K562 (cell line): ENCODE data around the gene NOL4L. TPM values are rescaled to one million over a fixed set of nuclear protein-coding genes. Genes with fewer than 3 reads are reported as not detected.

Experiments
- BACH1 ChIP-seq: fragments of 200-800 bp; sonication (Bioruptor generic); IDR thresholded peaks from 2 replicates; pipeline ENCODE4 v1.6.1; 2016; ENCODE audit warnings: missing genetic modification characterization, missing compliant biosample characterization
- BCOR ChIP-seq: fragments of 450-650 bp; IDR thresholded peaks from 2 replicates; pipeline ENCODE4 v1.6.1; 2016
- BHLHE40 ChIP-seq: IDR thresholded peaks from 2 replicates; pipeline ENCODE4 v1.6.1; 2011; ENCODE audit warnings: low read length, improper control_type of control experiment
- CBFA2T2 ChIP-seq: fragments of 450-650 bp; conservative IDR thresholded peaks from 2 replicates; pipeline ENCODE4 v1.6.1; 2017; ENCODE audit warnings: mild to moderate bottlenecking
- DIDO1 ChIP-seq: fragments of 450-650 bp; IDR thresholded peaks from 2 replicates; pipeline ENCODE4 v1.6.1; 2016; ENCODE audit warnings: low read depth, missing biosample characterization, missing genetic modification characterization
- FOXA1 ChIP-seq: fragments of 450-650 bp; IDR thresholded peaks from 2 replicates; pipeline ENCODE4 v1.6.1; 2016; ENCODE audit warnings: mild to moderate bottlenecking, borderline replicate concordance
- FOXA3 ChIP-seq, 2 experiments: fragments of 450-650 bp in 1 of 2; sonication (generic) in 1 of 2; formaldehyde crosslinking; IDR thresholded peaks in 1 of 2; conservative IDR thresholded peaks in 1 of 2; 2 replicates each; pipeline versions ENCODE4 v1.4.0 to v1.8.0; 2020 to 2022; ENCODE audit warnings: mild to moderate bottlenecking in 2 of 2, missing genetic modification reagents in 1 of 2
- HES1 ChIP-seq: fragments of 450-650 bp; IDR thresholded peaks from 2 replicates; pipeline ENCODE4 v1.6.1; 2016; ENCODE audit warnings: low read depth, mild to moderate bottlenecking, moderate library complexity
- MEF2A ChIP-seq: IDR thresholded peaks from 2 replicates; pipeline ENCODE4 v1.6.1; 2011; ENCODE audit warnings: low read depth, mild to moderate bottlenecking, low read length, moderate library complexity; ENCODE audit not compliant: control insufficient read depth
- MYC ChIP-seq, 2 experiments: fragments of 250-450 bp in 1 of 2; sonication (Bioruptor Pico) in 1 of 2; IDR thresholded peaks; 2 replicates each; pipeline versions ENCODE4 v1.5.1 to v1.6.1; 2012 to 2021; ENCODE audit warnings: low read depth in 2 of 2, borderline replicate concordance in 1 of 2, improper control_type of control experiment in 1 of 2, low read length in 1 of 2, mild to moderate bottlenecking in 1 of 2, moderate library complexity in 1 of 2
- NCOR1 ChIP-seq: fragments of 450-650 bp; IDR thresholded peaks from 2 replicates; pipeline ENCODE4 v1.6.1; 2016; ENCODE audit warnings: mild to moderate bottlenecking, moderate library complexity
- NR4A1 ChIP-seq, 2 experiments: fragments of 250-450 bp in 1 of 2; fragments of 450-650 bp in 1 of 2; sonication (Bioruptor Pico) in 1 of 2; IDR thresholded peaks; 2 replicates each; pipeline versions ENCODE4 v1.4.0 to v1.6.1; 2016 to 2020; ENCODE audit warnings: mild to moderate bottlenecking in 2 of 2, missing compliant biosample characterization in 1 of 2, missing genetic modification characterization in 1 of 2, moderate library complexity in 1 of 2
- NRF1 ChIP-seq, 2 experiments: fragments of 450-650 bp; IDR thresholded peaks in 1 of 2; conservative IDR thresholded peaks in 1 of 2; 2 replicates each; pipeline ENCODE4 v1.6.1; 2014; ENCODE audit warnings: mild to moderate bottlenecking in 2 of 2
- OTX1 ChIP-seq: fragments of 450-650 bp; formaldehyde crosslinking; IDR thresholded peaks from 2 replicates; pipeline ENCODE4 v1.4.0; 2022; ENCODE audit warnings: mild to moderate bottlenecking
- PML ChIP-seq: IDR thresholded peaks from 2 replicates; pipeline ENCODE4 v1.6.1; 2012; ENCODE audit warnings: low read length, inconsistent platforms
- RBBP5 ChIP-seq: fragments of 200-600 bp; sonication (generic); IDR thresholded peaks from 2 replicates; pipeline ENCODE4 v1.6.1; 2012; ENCODE audit warnings: borderline replicate concordance, mild to moderate bottlenecking, low read length, control low read depth, inconsistent platforms; ENCODE audit not compliant: insufficient read depth, poor library complexity, severe bottlenecking
- RCOR1 ChIP-seq, 2 experiments: IDR thresholded peaks; 2 replicates each; pipeline ENCODE4 v1.6.1; 2012; ENCODE audit warnings: low read depth in 2 of 2, low read length in 2 of 2, borderline replicate concordance in 1 of 2, improper control_type of control experiment in 1 of 2
- THRA ChIP-seq: fragments of 450-650 bp; IDR thresholded peaks from 2 replicates; pipeline ENCODE4 v1.6.1; 2017; ENCODE audit warnings: mild to moderate bottlenecking, moderate library complexity
- TRIM28 ChIP-seq: fragments of 450-650 bp; IDR thresholded peaks from 2 replicates; pipeline ENCODE4 v1.6.1; 2017
- ZBTB11 ChIP-seq, 3 experiments: fragments of 200-800 bp in 1 of 3; fragments of 250-450 bp in 1 of 3; fragments of 450-650 bp in 1 of 3; sonication (Bioruptor Pico) in 1 of 3; sonication (Bioruptor generic) in 1 of 3; formaldehyde crosslinking in 1 of 3; IDR thresholded peaks; 2 replicates each; pipeline versions ENCODE4 v1.6.1 to v1.8.0; 2016 to 2022; ENCODE audit warnings: mild to moderate bottlenecking in 2 of 3, missing genetic modification characterization in 2 of 3, missing compliant biosample characterization in 1 of 3, moderate library complexity in 1 of 3
- ZNF589 ChIP-seq: fragments of 200-800 bp; sonication (Bioruptor generic); IDR thresholded peaks from 2 replicates; pipeline ENCODE4 v1.6.1; 2016; ENCODE audit warnings: low read depth, missing genetic modification characterization, missing compliant biosample characterization
- polyA plus RNA-seq, 8 experiments: library from polyadenylated mRNA; depleted of rRNA in 4 of 8; stranded (reverse) in 5 of 8; unstranded in 3 of 8; fragments of >200 nt; fragmentation: Nextera tagmentation in 2 of 8; fragmentation: Illumina TruSeq in 1 of 8; extraction: Ambion mirVana in 2 of 8; extraction: Trizol in 1 of 8; gene quantifications; 2 replicates each; pipeline versions ENCODE4 v1.2.1 to v1.2.3, GENCODE V29; 2011 to 2014; ENCODE audit warnings: inconsistent platforms in 1 of 8, missing spikeins in 1 of 8
- total RNA-seq, 7 experiments: library from RNA; depleted of rRNA in 6 of 7; stranded (reverse); fragments of >200 nt in 6 of 7; fragmentation: Illumina TruSeq in 2 of 7; extraction: Trizol in 2 of 7; gene quantifications; 2 replicates each; pipeline versions ENCODE4 v1.2.1 to v1.2.3, GENCODE V29; 2011 to 2021; ENCODE audit warnings: low replicate concordance in 1 of 7

Gene NOL4L
- total and polyA plus RNA-seq, 9 of the 15 experiments (the other 6 are each of a cell fraction or from before 2014, with no cell fraction given) = 5.1 to 36.2 (median 13.6) TPM

GRCh38 chr20:32510601-32511357 is 74.4 kb downstream of the NOL4L start (continued):
- no peak for TF ChIP-seq NR4A1 (CRISPR knock-in tag; IDR thresholded peaks at IDR 0.05)
- TF ChIP-seq NR4A1 (tag; IDR thresholded peaks at IDR 0.05) = no peak
- TF ChIP-seq ZNF589 (CRISPR knock-in tag) = no peak
- TF ChIP-seq PML = peak; percentile 73
- peak; percentile 90 for TF ChIP-seq CBFA2T2
- TF ChIP-seq MYC (IDR thresholded peaks at IDR 0.05; ENCODE audit: low read depth, low read length) = peak; percentile 47; the same call in 1 of the 2 replicates
- TF ChIP-seq MYC (CRISPR knock-in tag; IDR thresholded peaks at IDR 0.05; ENCODE audit: borderline replicate concordance, low read depth) = no peak
- TF ChIP-seq BACH1 (tag) = no peak
- no peak for TF ChIP-seq OTX1
- no peak for TF ChIP-seq TRIM28
- no peak for TF ChIP-seq DIDO1 (tag)
- TF ChIP-seq NCOR1 = peak; percentile 88
- peak; percentile 74; the same call in 1 of the 2 replicates for TF ChIP-seq BHLHE40
- no peak for TF ChIP-seq THRA
- peak; percentile 81 for TF ChIP-seq FOXA1
- TF ChIP-seq RCOR1 (IDR thresholded peaks at IDR 0.05; ENCODE audit: borderline replicate concordance in 1 of 2, low read depth in 2 of 2, low read length in 2 of 2) = peak; percentile 49 to 99; a peak in 2 of 4 replicates
- TF ChIP-seq ZBTB11 (CRISPR knock-in tag; IDR thresholded peaks at IDR 0.05) = peak in 1 of 3 experiments; percentile 51; a peak in 1 of 6 replicates
- TF ChIP-seq HES1 = peak; percentile 83
- TF ChIP-seq FOXA3 (CRISPR knock-in tag; conservative IDR thresholded peaks at IDR 0.05 in 1 of 2, IDR thresholded peaks at IDR 0.05 in 1 of 2) = peak; percentile 95 to 97
- TF ChIP-seq BCOR = peak; percentile 54; the same call in 1 of the 2 replicates
- peak; percentile 20 for TF ChIP-seq RBBP5
- TF ChIP-seq NRF1 (conservative IDR thresholded peaks at IDR 0.05 in 1 of 2, IDR thresholded peaks at IDR 0.05 in 1 of 2) = no peak
- TF ChIP-seq MEF2A = no peak
